KMS-11 (cell line): Measurements from ENCODE around the gene FOXE3.
A peak's percentile ranks its signal among the peaks of the same experiment; 100 is the strongest.

ENCODE experiments used
- H2AFZ ChIP-seq: fragments of 200-600 bp; sonication (generic); 2 replicates; pipeline ENCODE4 v1.6.1; 2016; ENCODE audit warnings: antibody characterized with exemption, mixed run types, low read depth
- H3K27ac ChIP-seq: fragments of 200-600 bp; sonication (generic); 2 replicates; pipeline ENCODE4 v1.6.1; 2016; ENCODE audit warnings: mild to moderate bottlenecking, mixed run types
- H3K27me3 ChIP-seq: fragments of 200-600 bp; sonication (generic); 2 replicates; pipeline ENCODE4 v1.6.1; 2017; ENCODE audit warnings: mild to moderate bottlenecking, low read depth, mixed run types, moderate library complexity; ENCODE audit not compliant: insufficient read depth
- H3K36me3 ChIP-seq: fragments of 200-600 bp; sonication (generic); 2 replicates; pipeline ENCODE4 v1.6.1; 2017; ENCODE audit warnings: mild to moderate bottlenecking, mixed run types; ENCODE audit not compliant: insufficient read depth
- H3K4me1 ChIP-seq: fragments of 200-600 bp; sonication (generic); 2 replicates; pipeline ENCODE4 v1.6.1; 2016; ENCODE audit warnings: mild to moderate bottlenecking, low read depth, mixed run types; ENCODE audit not compliant: poor library complexity, severe bottlenecking
- H3K4me2 ChIP-seq: fragments of 200-600 bp; sonication (generic); 2 replicates; pipeline ENCODE4 v1.7.0; 2016; ENCODE audit warnings: mild to moderate bottlenecking, mixed run types
- H3K4me3 ChIP-seq: fragments of 200-600 bp; sonication (generic); IDR thresholded peaks from 2 replicates; pipeline ENCODE4 v1.6.1; 2017; ENCODE audit warnings: low read depth, low read length, mixed read lengths; ENCODE audit not compliant: insufficient read depth
- H3K79me2 ChIP-seq: fragments of 200-600 bp; sonication (generic); 2 replicates; pipeline ENCODE4 v1.6.1; 2016; ENCODE audit warnings: low read depth, mixed run types; ENCODE audit not compliant: insufficient read depth
- H3K9ac ChIP-seq: fragments of 200-600 bp; sonication (generic); 2 replicates; pipeline ENCODE4 v1.6.1; 2016; ENCODE audit warnings: mild to moderate bottlenecking, mixed run types
- H4K20me1 ChIP-seq: fragments of 200-600 bp; sonication (generic); 2 replicates; pipeline ENCODE4 v1.6.1; 2016; ENCODE audit warnings: mild to moderate bottlenecking, mixed run types; ENCODE audit not compliant: insufficient read depth
- CTCF ChIP-seq: fragments of 200-600 bp; sonication (generic); conservative IDR thresholded peaks from 2 replicates; pipeline ENCODE4 v1.6.1; 2017; ENCODE audit warnings: low read depth, mild to moderate bottlenecking, antibody characterized with exemption, low read length, moderate library complexity, mixed read lengths

FOXE3 gene

GRCh38 chr1:47418681-47419325 is 2.7 kb downstream of the FOXE3 start:
- Histone ChIP-seq H3K79me2 (no peaks in the 10 kb centered on the region), H3K4me2 (no peak overlapping the region), H3K4me3 (no peak overlapping the region), H2AFZ (no peak overlapping the region), H3K27ac (no peak overlapping the region), H3K4me1 (no peaks in the 10 kb centered on the region), H3K9ac (no peak overlapping the region), H3K27me3 (no peaks in the 10 kb centered on the region), H4K20me1 (no peaks in the 10 kb centered on the region), H3K36me3 (no peaks in the 10 kb centered on the region)
- TF ChIP-seq CTCF: no peak

- no peaks in the 10 kb centered on the region for H3K4me1 ChIP-seq
- no peaks in the 10 kb centered on the region for H4K20me1 ChIP-seq
- no peak overlapping the region for H3K4me2 ChIP-seq
- no peak overlapping the region for H3K4me3 ChIP-seq
- no peak for TF ChIP-seq CTCF
- H3K9ac ChIP-seq: no peak overlapping the region
- no peaks in the 10 kb centered on the region for H3K79me2 ChIP-seq
- no peak overlapping the region for H2AFZ ChIP-seq
- H3K36me3 ChIP-seq: no peaks in the 10 kb centered on the region
- no peak overlapping the region for H3K27ac ChIP-seq
- H3K27me3 ChIP-seq: no peaks in the 10 kb centered on the region
Observed at GRCh38 chr1:47420547-47420946, 4.5 kb downstream of the FOXE3 start.

GRCh38 chr1:47423872-47424271 is 7.8 kb downstream of the FOXE3 start:
- Histone ChIP-seq H3K36me3 (no peaks in the 10 kb centered on the region), H3K27ac (no peak overlapping the region), H3K79me2 (no peaks in the 10 kb centered on the region), H3K4me2 (no peak overlapping the region), H4K20me1 (no peaks in the 10 kb centered on the region), H3K27me3 (no peaks in the 10 kb centered on the region), H2AFZ (no peak overlapping the region), H3K9ac (no peak overlapping the region), H3K4me3 (no peak overlapping the region), H3K4me1 (no peaks in the 10 kb centered on the region)
- no peak for TF ChIP-seq CTCF

GRCh38 chr1:47424336-47424982 is 8.4 kb downstream of the FOXE3 start:
- Histone ChIP-seq H3K4me3 (no peak overlapping the region), H3K27me3 (no peaks in the 10 kb centered on the region), H3K36me3 (no peaks in the 10 kb centered on the region), H3K79me2 (no peaks in the 10 kb centered on the region), H3K9ac (no peak overlapping the region), H3K4me2 (no peak overlapping the region), H4K20me1 (no peaks in the 10 kb centered on the region), H3K4me1 (no peaks in the 10 kb centered on the region), H2AFZ (no peak overlapping the region), H3K27ac (no peak overlapping the region)
- peak; percentile 91 for TF ChIP-seq CTCF
